NCI-H1436 treated with DMSO at 0.1 percent for 48 hours (cell line): ENCODE measurements around the gene GRAMD4.

Experiments
- DNase-seq: peaks from one replicate; lab custom pipeline; 2025; lab: John Stamatoyannopoulos, UW

The GRAMD4 gene

GRCh38 chr22:46619830-46620501 lies at the start of gene GRAMD4:
Gene GRAMD4 (plus strand): TSS chr22:46620386. CDS start chr22:46626800, 6,414 bp downstream.
- DNase-seq: no peak

GRCh38 chr22:46571642-46572250 lies 48.4 kb upstream of the GRAMD4 start:
- DNase-seq: no peak

GRCh38 chr22:46572911-46573780 lies 47.0 kb upstream of the GRAMD4 start:
- DNase-seq: no peak

GRCh38 chr22:46573781-46574437 lies 46.3 kb upstream of the GRAMD4 start:
- no peak for DNase-seq

- DNase-seq: no peak
These were observed 45.7 kb upstream of the GRAMD4 start for GRCh38 chr22:46574438-46574992.

GRCh38 chr22:46574993-46575910 lies 44.9 kb upstream of the GRAMD4 start:
- no peak for DNase-seq

GRCh38 chr22:46575911-46576555 lies 44.2 kb upstream of the GRAMD4 start:
- DNase-seq: no peak

GRCh38 chr22:46576556-46577367 lies 43.4 kb upstream of the GRAMD4 start:
- DNase-seq: no peak

- DNase-seq: no peak
These were observed 42.6 kb upstream of the GRAMD4 start for GRCh38 chr22:46577368-46578249.

- no peak for DNase-seq
These were observed 41.8 kb upstream of the GRAMD4 start for GRCh38 chr22:46578251-46578823.

GRCh38 chr22:46578824-46579561 lies 41.2 kb upstream of the GRAMD4 start:
- no peak for DNase-seq

GRCh38 chr22:46579751-46580449 lies 40.3 kb upstream of the GRAMD4 start:
- DNase-seq: no peak

- DNase-seq: no peak
These were observed 39.1 kb upstream of the GRAMD4 start for GRCh38 chr22:46580940-46581537.

GRCh38 chr22:46581538-46582244 lies 38.5 kb upstream of the GRAMD4 start:
- no peak for DNase-seq

GRCh38 chr22:46582281-46582933 lies 37.8 kb upstream of the GRAMD4 start:
- no peak for DNase-seq
